ENCODE measurements around the gene SH2D4B.

Gene SH2D4B

GRCh38 chr10:80583685-80584084, 46.0 kb downstream of the SH2D4B start:
- H3K27ac ChIP-seq, result no peak overlapping the region
- TF ChIP-seq CTCF (IDR thresholded peaks at IDR 0.05), result no peak
- no peak overlapping the region for H3K4me3 ChIP-seq
- DNase-seq (ENCODE audit: low spot score), result no peak

GRCh38 chr10:80585812-80586211, 48.1 kb downstream of the SH2D4B start:
- no peak for TF ChIP-seq CTCF (IDR thresholded peaks at IDR 0.05)
- no peak overlapping the region for H3K27ac ChIP-seq
- peak; percentile 19 for DNase-seq (ENCODE audit: low spot score)
- no peak overlapping the region for H3K4me3 ChIP-seq

- peak; percentile 22 for DNase-seq (ENCODE audit: low spot score)
- no peak overlapping the region for H3K4me3 ChIP-seq
- no peak overlapping the region for H3K27ac ChIP-seq
- no peak for TF ChIP-seq CTCF (IDR thresholded peaks at IDR 0.05)
These were observed 50.8 kb downstream of the SH2D4B start for GRCh38 chr10:80588546-80588945.

- TF ChIP-seq CTCF (IDR thresholded peaks at IDR 0.05), result no peak
These were observed 52.1 kb downstream of the SH2D4B start for GRCh38 chr10:80589726-80590373.

GRCh38 chr10:80590585-80591125, 53.0 kb downstream of the SH2D4B start:
- H3K27ac ChIP-seq, result no peak overlapping the region
- no peak for TF ChIP-seq CTCF (IDR thresholded peaks at IDR 0.05)
- no peak overlapping the region for H3K4me3 ChIP-seq
- DNase-seq (ENCODE audit: low spot score), result no peak

More at GRCh38 chr10:80589726-80590373, 52.1 kb downstream of the SH2D4B start:
- peak; percentile 36 for DNase-seq (ENCODE audit: low spot score)
- no peak overlapping the region for H3K4me3 ChIP-seq
- H3K27ac ChIP-seq, result no peak overlapping the region

GRCh38 chr10:80596391-80597257, 58.9 kb downstream of the SH2D4B start:
- Histone ChIP-seq H3K4me3 (no peak overlapping the region), H3K27ac (no peak overlapping the region)
- no peak for TF ChIP-seq CTCF (IDR thresholded peaks at IDR 0.05)
- DNase-seq (ENCODE audit: low spot score), result peak; percentile 29

Measured in coronary artery (tissue), 2 donors.